Neuronal stem cell (in vitro differentiated cells): Measurements from ENCODE around the gene TRIM14.
"Not testable (repeated sequence)": the region's sequence is repeated elsewhere in the genome, so short reads cannot be mapped to it uniquely, and the experiment has no call there.

Experiments
- DNase-seq: peaks from one replicate; pipeline ENCODE4 v3.0.0-alpha.2; 2013; ENCODE audit warnings: low spot score
- H2AFZ ChIP-seq: one replicate; pipeline ENCODE4 v1.6.1; 2013; ENCODE audit warnings: mild to moderate bottlenecking, low read length, inconsistent platforms
- H2AK5ac ChIP-seq: 2 replicates; pipeline ENCODE4 v1.6.1; 2013; ENCODE audit warnings: low read depth, mild to moderate bottlenecking, inconsistent platforms, low read length, moderate library complexity, mixed read lengths
- H2BK120ac ChIP-seq: 2 replicates; pipeline ENCODE4 v1.6.1; 2013; ENCODE audit warnings: low read depth, mild to moderate bottlenecking, inconsistent platforms, low read length, moderate library complexity, mixed read lengths
- H2BK12ac ChIP-seq: one replicate; pipeline ENCODE4 v1.6.1; 2013; ENCODE audit warnings: low read length, inconsistent platforms
- H2BK15ac ChIP-seq: 2 replicates; pipeline ENCODE4 v1.6.1; 2013; ENCODE audit warnings: mild to moderate bottlenecking, low read length, inconsistent platforms, mixed read lengths
- H2BK5ac ChIP-seq: one replicate; pipeline ENCODE4 v1.6.1; 2013; ENCODE audit warnings: inconsistent platforms, mild to moderate bottlenecking, low read length, moderate library complexity
- H3K14ac ChIP-seq: one replicate; pipeline ENCODE4 v1.6.1; 2013; ENCODE audit warnings: low read length, inconsistent platforms
- H3K18ac ChIP-seq: 2 replicates; pipeline ENCODE4 v1.6.1; 2013; ENCODE audit warnings: low read length, inconsistent platforms
- H3K23ac ChIP-seq: 2 replicates; pipeline ENCODE4 v1.6.1; 2013; ENCODE audit warnings: low read depth, mild to moderate bottlenecking, mixed read lengths, low read length, inconsistent platforms; ENCODE audit not compliant: poor library complexity
- H3K27ac ChIP-seq: replicated peaks from 3 replicates; pipeline ENCODE4 v1.5.1; 2013; ENCODE audit warnings: low read length, inconsistent platforms
- H3K27me3 ChIP-seq, 3 experiments: 2 replicates each; pipeline ENCODE4 v1.6.1; 2013; ENCODE audit warnings: low read length in 3 of 3, mild to moderate bottlenecking in 2 of 3, inconsistent platforms in 1 of 3, low read depth in 1 of 3, mixed read lengths in 1 of 3, moderate library complexity in 1 of 3; ENCODE audit not compliant: control insufficient read depth in 3 of 3, insufficient read depth in 3 of 3
- H3K36me3 ChIP-seq, 2 donors: replicated peaks in 1 of 2; 2 replicates each; pipeline ENCODE4 v1.6.1; 2013; ENCODE audit warnings: low read length in 2 of 2; ENCODE audit not compliant: control insufficient read depth in 2 of 2, insufficient read depth in 2 of 2
- H3K4ac ChIP-seq: 2 replicates; pipeline ENCODE4 v1.6.1; 2013; ENCODE audit warnings: inconsistent platforms, mild to moderate bottlenecking, low read length, moderate library complexity
- H3K4me1 ChIP-seq, 2 donors: 1 replicate in 1 of 2; 2 replicates in 1 of 2; pipeline ENCODE4 v1.6.1; 2013; ENCODE audit warnings: low read length in 2 of 2, low read depth in 1 of 2; ENCODE audit not compliant: control insufficient read depth in 2 of 2, insufficient read depth in 1 of 2
- H3K4me2 ChIP-seq: one replicate; pipeline ENCODE4 v1.6.1; 2013; ENCODE audit warnings: mild to moderate bottlenecking, low read length, inconsistent platforms; ENCODE audit not compliant: insufficient read depth, poor library complexity, severe bottlenecking
- H3K4me3 ChIP-seq, 2 donors: 2 replicates each; pipeline ENCODE4 v1.5.1; 2013; ENCODE audit warnings: low read length in 2 of 2, mild to moderate bottlenecking in 2 of 2, inconsistent platforms in 1 of 2, moderate library complexity in 1 of 2
- H3K79me1 ChIP-seq: one replicate; pipeline ENCODE4 v1.6.1; 2013; ENCODE audit warnings: low read depth, mild to moderate bottlenecking, inconsistent platforms, low read length, moderate library complexity
- H3K9ac ChIP-seq: one replicate; pipeline ENCODE4 v1.6.1; 2013; ENCODE audit warnings: mild to moderate bottlenecking, low read depth, low read length, inconsistent platforms; ENCODE audit not compliant: poor library complexity
- H3K9me3 ChIP-seq, 2 donors: replicated peaks in 1 of 2; 2 replicates each; pipeline versions ENCODE3 to v1.6.1; 2013; ENCODE audit warnings: low read length in 2 of 2, mild to moderate bottlenecking in 2 of 2, inconsistent platforms in 1 of 2, low read depth in 1 of 2, mixed read lengths in 1 of 2, moderate library complexity in 1 of 2; ENCODE audit not compliant: control insufficient read depth in 2 of 2, insufficient read depth in 1 of 2
- H4K8ac ChIP-seq: one replicate; pipeline ENCODE4 v1.6.1; 2013; ENCODE audit warnings: low read depth, mild to moderate bottlenecking, inconsistent platforms, low read length, moderate library complexity
- H4K91ac ChIP-seq: one replicate; pipeline ENCODE4 v1.6.1; 2013; ENCODE audit warnings: low read length, low read depth, mild to moderate bottlenecking, inconsistent platforms; ENCODE audit not compliant: poor library complexity
- WGBS, 2 donors: extraction: QIAGEN DNeasy Blood & Tissue Kit; methylation state at CpG; one replicate each; pipeline ENCODE4 v1.1.7; 2013; ENCODE audit warnings: missing lambda C conversion rate in 2 of 2, mixed read lengths in 1 of 2; ENCODE audit not compliant: insufficient read length in 2 of 2, insufficient replicate concordance in 1 of 2; ENCODE audit errors: extremely low coverage in 2 of 2; 5-methylcytosine and 5-hydroxymethylcytosine counted together

The TRIM14 gene

GRCh38 chr9:98130576-98131228 lies 11.7 kb upstream of the TRIM14 start:
- no peaks in the 10 kb centered on the region for H3K36me3 ChIP-seq
- H3K23ac ChIP-seq, result no peak overlapping the region
- H4K91ac ChIP-seq, result no peak overlapping the region
- no peak overlapping the region for H2AFZ ChIP-seq
- peak overlapping the region; percentile 78 for H2AK5ac ChIP-seq
- H3K18ac ChIP-seq, result peak overlapping the region; percentile 27
- H3K4me2 ChIP-seq, result no peak overlapping the region
- no peak overlapping the region for H2BK12ac ChIP-seq
- no peak overlapping the region for H3K4ac ChIP-seq
- H3K79me1 ChIP-seq, result no peaks in the 10 kb centered on the region
- H3K4me3 ChIP-seq, result peak overlapping the region in 1 of 2 donors; percentile 22
- H3K14ac ChIP-seq, result no peak overlapping the region
- no peak for DNase-seq
- no peak overlapping the region for H2BK120ac ChIP-seq
- no peak overlapping the region for H4K8ac ChIP-seq
- peaks cover 0 to 10% of the 10 kb centered on the region in 2 donors for H3K4me1 ChIP-seq
- H3K27me3 ChIP-seq, result peaks cover 0 to 15% (median 0%) of the 10 kb centered on the region in 3 experiments
- H3K27ac ChIP-seq, result no peak overlapping the region
- H3K9me3 ChIP-seq, result no peaks in the 10 kb centered on the region
- H3K9ac ChIP-seq, result no peak overlapping the region
- no peak overlapping the region for H2BK15ac ChIP-seq
- no peak overlapping the region for H2BK5ac ChIP-seq
- WGBS, 2 donors, result no CpG with 5 or more reads among the region's 13 CpGs

GRCh38 chr9:98130060-98130459 lies 11.0 kb upstream of the TRIM14 start:
- not testable (repeated sequence) for H3K79me1 ChIP-seq, H3K23ac ChIP-seq, H3K4me3 ChIP-seq, H4K8ac ChIP-seq, H2BK5ac ChIP-seq, H4K91ac ChIP-seq, DNase-seq, H3K9ac ChIP-seq, H3K18ac ChIP-seq, H3K27ac ChIP-seq, H2BK15ac ChIP-seq, H3K14ac ChIP-seq, H2BK120ac ChIP-seq, H2AFZ ChIP-seq, H3K36me3 ChIP-seq, H2BK12ac ChIP-seq, H2AK5ac ChIP-seq, H3K4ac ChIP-seq, H3K9me3 ChIP-seq, H3K4me2 ChIP-seq
- WGBS, 2 donors, result no CpG with 5 or more reads among the region's 4 CpGs
- H3K4me1 ChIP-seq, result peaks cover 0 to 10% of the 10 kb centered on the region in 2 donors
- peaks cover 0 to 10% (median 0%) of the 10 kb centered on the region in 3 experiments for H3K27me3 ChIP-seq

GRCh38 chr9:98129451-98129881 lies 10.4 kb upstream of the TRIM14 start:
- H3K9me3 ChIP-seq, result no peaks in the 10 kb centered on the region
- no peak for DNase-seq
- WGBS, 2 donors, result no CpG with 5 or more reads among the region's 10 CpGs

GRCh38 chr9:98128316-98128715 lies 9.3 kb upstream of the TRIM14 start:
- H4K91ac ChIP-seq, result no peak overlapping the region
- H3K14ac ChIP-seq, result no peak overlapping the region
- peaks cover 0 to 6% of the 10 kb centered on the region in 2 donors for H3K4me1 ChIP-seq
- no peaks in the 10 kb centered on the region for H3K9me3 ChIP-seq
- no peaks in the 10 kb centered on the region for H3K36me3 ChIP-seq
- no peak overlapping the region for H2BK120ac ChIP-seq
- WGBS, 2 donors, result no CpG with 5 or more reads among the region's 16 CpGs
- H2BK5ac ChIP-seq, result no peak overlapping the region
- no peak overlapping the region for H4K8ac ChIP-seq
- H3K4me3 ChIP-seq, result no peak overlapping the region
- no peak overlapping the region for H2AFZ ChIP-seq
- no peak overlapping the region for H3K23ac ChIP-seq
- H3K27ac ChIP-seq, result no peak overlapping the region
- H3K18ac ChIP-seq, result peak overlapping the region; percentile 52
- H2AK5ac ChIP-seq, result peak overlapping the region; percentile 49
- no peak overlapping the region for H2BK15ac ChIP-seq
- H3K4ac ChIP-seq, result no peak overlapping the region
- H2BK12ac ChIP-seq, result peak overlapping the region; percentile 42
- H3K4me2 ChIP-seq, result no peak overlapping the region
- no peak for DNase-seq
- H3K79me1 ChIP-seq, result no peaks in the 10 kb centered on the region
- H3K9ac ChIP-seq, result no peak overlapping the region
- peaks cover 0 to 4% (median 0%) of the 10 kb centered on the region in 3 experiments for H3K27me3 ChIP-seq

More at GRCh38 chr9:98129451-98129881, 10.4 kb upstream of the TRIM14 start:
- H2BK15ac ChIP-seq, result no peak overlapping the region
- no peaks in the 10 kb centered on the region for H3K36me3 ChIP-seq
- peaks cover 0 to 4% (median 0%) of the 10 kb centered on the region in 3 experiments for H3K27me3 ChIP-seq
- H2AFZ ChIP-seq, result no peak overlapping the region
- H3K4me3 ChIP-seq, result no peak overlapping the region
- no peak overlapping the region for H4K91ac ChIP-seq
- no peak overlapping the region for H4K8ac ChIP-seq
- H3K18ac ChIP-seq, result no peak overlapping the region
- H2BK12ac ChIP-seq, result no peak overlapping the region
- H3K4ac ChIP-seq, result no peak overlapping the region
- no peak overlapping the region for H3K9ac ChIP-seq
- no peak overlapping the region for H3K23ac ChIP-seq
- H2BK120ac ChIP-seq, result no peak overlapping the region
- H3K27ac ChIP-seq, result no peak overlapping the region
- H2BK5ac ChIP-seq, result no peak overlapping the region
- no peaks in the 10 kb centered on the region for H3K79me1 ChIP-seq
- H2AK5ac ChIP-seq, result no peak overlapping the region
- peaks cover 0 to 10% of the 10 kb centered on the region in 2 donors for H3K4me1 ChIP-seq
- H3K4me2 ChIP-seq, result no peak overlapping the region
- no peak overlapping the region for H3K14ac ChIP-seq
